IMR-90 (cell line): Measurements from ENCODE around the gene RHBDL1. TPM values are rescaled to one million over a fixed set of nuclear protein-coding genes. Genes with fewer than 3 reads are reported as not detected.

Experiments used
- ATAC-seq: fragments of 200-7000 bp; cut with Tn5 transposase; 2 replicates; pipeline ENCODE4 v1.9.1; 2020; ENCODE audit warnings: low read depth, mild to moderate bottlenecking, moderate library complexity
- BruUV-seq: library from RNA; stranded (reverse); fragments of 400-500 nt; replicated peaks from 2 replicates; lab custom pipeline; 2021; lab: Mats Ljungman, UMichigan
- CTCF ChIA-PET: fragments of 300-600 bp; formaldehyde crosslinking; extraction: SDS; loops from one replicate; lab custom pipeline; 2021; ENCODE audit warnings: antibody characterized with exemption; lab: Yijun Ruan, JAX
- POLR2A ChIA-PET: fragments of 300-600 bp; sonication (Branson Sonifier 250); formaldehyde crosslinking; loops from one replicate; lab custom pipeline; 2022; ENCODE audit warnings: antibody characterized with exemption; ENCODE audit not compliant: unreplicated experiment; lab: Charles Lee
- DNase-seq: peaks from one replicate; pipeline ENCODE4 v3.0.0; 2013
- H2AFZ ChIP-seq: replicated peaks from 2 replicates; pipeline ENCODE3; 2013; ENCODE audit warnings: low read length, mild to moderate bottlenecking; ENCODE audit not compliant: poor library complexity
- H2AK5ac ChIP-seq: 2 replicates; pipeline ENCODE4 v1.6.1; 2013; ENCODE audit warnings: low read depth, low read length, inconsistent platforms
- H2AK9ac ChIP-seq: replicated peaks from 2 replicates; pipeline ENCODE3; 2013; ENCODE audit warnings: mild to moderate bottlenecking, low read depth, low read length, moderate library complexity; ENCODE audit not compliant: poor library complexity
- H2BK120ac ChIP-seq: 2 replicates; pipeline ENCODE4 v1.6.1; 2013; ENCODE audit warnings: low read depth, low read length, inconsistent platforms
- H2BK15ac ChIP-seq: 3 replicates; pipeline ENCODE4 v1.6.1; 2013; ENCODE audit warnings: low read depth, low read length, inconsistent platforms
- H2BK20ac ChIP-seq: 2 replicates; pipeline ENCODE4 v1.6.1; 2013; ENCODE audit warnings: low read depth, mild to moderate bottlenecking, inconsistent platforms, low read length, moderate library complexity
- H2BK5ac ChIP-seq: 2 replicates; pipeline ENCODE4 v1.6.1; 2013; ENCODE audit warnings: mild to moderate bottlenecking, low read depth, low read length, inconsistent platforms; ENCODE audit not compliant: poor library complexity, severe bottlenecking
- H3K14ac ChIP-seq: replicated peaks from 2 replicates; pipeline ENCODE4 v1.6.1; 2013; ENCODE audit warnings: low read depth, low read length, inconsistent platforms
- H3K18ac ChIP-seq: 2 replicates; pipeline ENCODE4 v1.6.1; 2013; ENCODE audit warnings: low read depth, low read length, control low read depth
- H3K23ac ChIP-seq: 2 replicates; pipeline ENCODE4 v1.6.1; 2013; ENCODE audit warnings: low read depth, low read length, inconsistent platforms
- H3K27ac ChIP-seq: 2 replicates; pipeline ENCODE4 v1.5.1; 2013; ENCODE audit warnings: mild to moderate bottlenecking, control low read depth, low read length; ENCODE audit not compliant: insufficient read depth
- H3K27me3 ChIP-seq: 2 replicates; pipeline ENCODE4 v1.6.1; 2013; ENCODE audit warnings: low read length; ENCODE audit not compliant: control insufficient read depth, insufficient read depth
- H3K36me3 ChIP-seq: 2 replicates; pipeline ENCODE4 v1.6.1; 2013; ENCODE audit warnings: low read length, mixed read lengths; ENCODE audit not compliant: control insufficient read depth, insufficient read depth
- H3K4ac ChIP-seq: 2 replicates; pipeline ENCODE4 v1.6.1; 2013; ENCODE audit warnings: low read depth, low read length, inconsistent platforms
- H3K4me1 ChIP-seq: 2 replicates; pipeline ENCODE4 v1.6.1; 2013; ENCODE audit warnings: low read length, mixed read lengths; ENCODE audit not compliant: control insufficient read depth, insufficient read depth
- H3K4me2 ChIP-seq: 2 replicates; pipeline ENCODE4 v1.6.1; 2013; ENCODE audit warnings: low read depth, mild to moderate bottlenecking, control low read depth, low read length, moderate library complexity
- H3K4me3 ChIP-seq: 2 replicates; pipeline ENCODE4 v1.5.1; 2013; ENCODE audit warnings: low read depth, mild to moderate bottlenecking, control low read depth, low read length, moderate library complexity; ENCODE audit not compliant: insufficient read depth
- H3K56ac ChIP-seq: 2 replicates; pipeline ENCODE4 v1.6.1; 2013; ENCODE audit warnings: low read length, inconsistent platforms; ENCODE audit not compliant: insufficient read depth; ENCODE audit errors: extremely low read depth
- H3K79me1 ChIP-seq, 2 experiments: 2 replicates each; pipeline ENCODE4 v1.6.1; 2013; ENCODE audit warnings: low read length in 2 of 2, inconsistent platforms in 1 of 2, low read depth in 1 of 2
- H3K9ac ChIP-seq: 2 replicates; pipeline ENCODE4 v1.6.1; 2013; ENCODE audit warnings: low read depth, low read length, control low read depth
- H3K9me1 ChIP-seq: 2 replicates; pipeline ENCODE4 v1.6.1; 2013; ENCODE audit warnings: low read length, inconsistent platforms; ENCODE audit not compliant: insufficient read depth
- H3K9me3 ChIP-seq: 2 replicates; pipeline ENCODE4 v1.6.1; 2013; ENCODE audit warnings: low read length; ENCODE audit not compliant: control insufficient read depth, insufficient read depth
- H4K20me1 ChIP-seq: 2 replicates; pipeline ENCODE4 v1.6.1; 2013; ENCODE audit warnings: low read length, inconsistent platforms; ENCODE audit not compliant: insufficient read depth
- H4K5ac ChIP-seq: 2 replicates; pipeline ENCODE4 v1.6.1; 2013; ENCODE audit warnings: mild to moderate bottlenecking, low read depth, low read length, control low read depth
- H4K8ac ChIP-seq, 2 experiments: 2 replicates each; pipeline ENCODE4 v1.6.1; 2013; ENCODE audit warnings: low read depth in 2 of 2, low read length in 2 of 2, control low read depth in 1 of 2, inconsistent platforms in 1 of 2
- H4K91ac ChIP-seq: 2 replicates; pipeline ENCODE4 v1.6.1; 2013; ENCODE audit warnings: low read depth, low read length, inconsistent platforms; ENCODE audit not compliant: insufficient read depth
- BHLHE40 ChIP-seq: fragments of 150-350 bp; IDR thresholded peaks from 2 replicates; pipeline ENCODE4 v1.6.1; 2016; ENCODE audit warnings: mild to moderate bottlenecking, low read depth, low read length
- MAFK ChIP-seq: IDR thresholded peaks from 2 replicates; pipeline ENCODE4 v1.6.1; 2012; ENCODE audit warnings: low read depth, low read length, improper control_type of control experiment
- MXI1 ChIP-seq: IDR thresholded peaks from 2 replicates; pipeline ENCODE4 v1.6.1; 2012; ENCODE audit warnings: low read depth, mild to moderate bottlenecking, low read length, moderate library complexity, borderline replicate concordance
- POLR2A ChIP-seq: IDR thresholded peaks from 2 replicates; pipeline ENCODE4 v1.6.1; 2012; ENCODE audit warnings: mild to moderate bottlenecking, low read depth, low read length
- RAD21 ChIP-seq: IDR thresholded peaks from 2 replicates; pipeline ENCODE4 v1.6.1; 2012; ENCODE audit warnings: low read length, improper control_type of control experiment
- SMC3 ChIP-seq: fragments of 150-350 bp; IDR thresholded peaks from 2 replicates; pipeline ENCODE4 v1.6.1; 2016; ENCODE audit warnings: low read depth, mild to moderate bottlenecking, antibody characterized with exemption, low read length, moderate library complexity
- WGBS, 2 experiments: methylation state at CpG; one replicate each; pipeline versions ENCODE4 v1.1.5 to v1.1.7; 2013; ENCODE audit warnings: missing lambda C conversion rate in 2 of 2; ENCODE audit not compliant: insufficient read length in 1 of 2; ENCODE audit errors: extremely low coverage in 2 of 2; 5-methylcytosine and 5-hydroxymethylcytosine counted together
- dilution Hi-C: fragments of 300-500 bp; cut with HindIII; formaldehyde crosslinking; loops from one replicate; pipeline ENCODE4 v1.14.3; 2018; ENCODE audit warnings: low sequenced_read_pairs; ENCODE audit not compliant: unreplicated experiment
- in situ Hi-C: fragments of 300-500 bp; cut with MboI; formaldehyde crosslinking; loops from 3 replicates; pipeline ENCODE4 v1.14.3; 2019; ENCODE audit warnings: low sequenced_read_pairs, inconsistent platforms, mixed read lengths
- intact Hi-C: fragments of 100-400 bp; cut with micrococcal nuclease; formaldehyde crosslinking; loops from 2 replicates; pipeline ENCODE4 v1.10.0; 2022
- polyA plus RNA-seq, 3 experiments: library from polyadenylated mRNA; depleted of rRNA; stranded (reverse); fragments of >200 nt; gene quantifications; 2 replicates each; pipeline ENCODE4 v1.2.3, GENCODE V29; 2012; ENCODE audit warnings: low replicate concordance in 1 of 3
- total RNA-seq: library from RNA; depleted of rRNA; stranded (reverse); fragments of >200 nt; gene quantifications from 2 replicates; pipeline ENCODE4 v1.2.3, GENCODE V29; 2012

The RHBDL1 gene
- total and polyA plus RNA-seq, 2 of the 4 experiments (the other 2 are of a cell fraction) = 0.72 to 4.1 TPM

- no peak overlapping the region for H2BK15ac ChIP-seq
- no peak overlapping the region for H2BK5ac ChIP-seq
- H4K8ac ChIP-seq = no peak overlapping the region
- DNase-seq = no peak
- no peak overlapping the region for H3K23ac ChIP-seq
- peaks cover 38% of the 10 kb centered on the region for H3K36me3 ChIP-seq
- H2AFZ ChIP-seq = no peak overlapping the region
- dilution Hi-C loops (no loop called here), in situ Hi-C loops (no loop called here), intact Hi-C loops (no loop called here)
- H4K20me1 ChIP-seq = peaks cover 17% of the 10 kb centered on the region
- no peak overlapping the region for H3K18ac ChIP-seq
- no peak overlapping the region for H2AK5ac ChIP-seq
- ChIA-PET POLR2A (interaction anchor here (0.5 kb wide), 1 partner anchor 101 kb away, joined by 4 read pairs; the partner anchor contains the start of gene RPUSD1), CTCF (no interaction called here)
- H3K56ac ChIP-seq = no peak overlapping the region
- no peaks in the 10 kb centered on the region for H3K9me3 ChIP-seq
- peaks cover 22% of the 10 kb centered on the region for H3K4me1 ChIP-seq
- H2BK120ac ChIP-seq = no peak overlapping the region
- H3K27ac ChIP-seq = no peak overlapping the region
- no peak overlapping the region for H3K9ac ChIP-seq
- no peak overlapping the region for H2AK9ac ChIP-seq
- H3K4me3 ChIP-seq = no peak overlapping the region
- no peak overlapping the region for H2BK20ac ChIP-seq
- no peak overlapping the region for H4K5ac ChIP-seq
- no peak for ATAC-seq
- H3K9me1 ChIP-seq = peaks cover 12% of the 10 kb centered on the region
- H3K27me3 ChIP-seq = no peaks in the 10 kb centered on the region
- H3K14ac ChIP-seq = no peak overlapping the region
- peaks cover 19 to 54% of the 10 kb centered on the region in 2 experiments for H3K79me1 ChIP-seq
- no peak overlapping the region for H4K91ac ChIP-seq
- no peak overlapping the region for H3K4me2 ChIP-seq
- WGBS, 2 experiments = 96% methylated on average over 48 of the region's 51 CpGs; no CpG with 5 or more reads in 1 of the 2 experiments
- TF ChIP-seq MAFK = no peak
- TF ChIP-seq SMC3 = no peak
- TF ChIP-seq RAD21 = no peak
- no peak for TF ChIP-seq MXI1
- TF ChIP-seq POLR2A = no peak
- no peak for TF ChIP-seq BHLHE40
- H3K4ac ChIP-seq = no peak overlapping the region
- no TSS peak for BruUV-seq
Measured at GRCh38 chr16:686459-687260, 11.2 kb downstream of the RHBDL1 start.
